Measurements from ENCODE around the gene KCTD4. TPM values are rescaled to one million over a fixed set of nuclear protein-coding genes. Genes with fewer than 3 reads are reported as not detected.

KCTD4 gene
- total and polyA plus RNA-seq, 4 donors: not detected

DNA sequence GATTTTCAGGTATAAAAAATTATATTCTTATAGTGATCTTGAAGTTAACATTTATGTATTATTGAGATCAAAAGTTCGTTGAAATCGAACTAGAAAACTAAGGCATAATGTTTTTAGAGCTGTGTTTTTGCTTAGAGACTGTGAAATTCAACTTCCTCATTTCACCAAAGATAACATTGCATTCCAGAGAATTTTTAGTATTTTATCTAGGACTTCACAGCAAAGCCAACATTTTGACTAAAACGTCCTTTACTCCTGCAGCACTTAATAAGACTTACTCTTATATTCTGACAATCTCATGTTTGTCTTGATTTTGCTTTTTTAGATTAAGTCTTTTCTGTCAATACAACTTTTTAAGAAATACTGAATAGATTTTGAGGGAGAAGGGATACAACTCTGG is 4.7 kb downstream of the KCTD4 start:
- no peak overlapping the region for H3K9ac ChIP-seq (ENCODE audit: insufficient read depth in 1 of 2, low read length in 2 of 2)
- H3K27ac ChIP-seq (ENCODE audit: low read depth in 1 of 2, low read length in 1 of 2): no peak overlapping the region
- H3K9me3 ChIP-seq (ENCODE audit: control insufficient read depth in 4 of 4, insufficient read depth in 3 of 4, low read length in 3 of 4): no peaks in the 10 kb centered on the region
- peaks cover 0 to 4% (median 0%) of the 10 kb centered on the region in 5 donors for H3K4me1 ChIP-seq (ENCODE audit: control insufficient read depth in 5 of 5, insufficient read depth in 5 of 5, low read length in 5 of 5)
- 21 to 37% methylated on average over 3 of the region's 3 CpGs for WGBS, 2 donors
- no peak for ATAC-seq (ENCODE audit: insufficient read depth, low FRiP score)
- TF ChIP-seq, protein P1, sequence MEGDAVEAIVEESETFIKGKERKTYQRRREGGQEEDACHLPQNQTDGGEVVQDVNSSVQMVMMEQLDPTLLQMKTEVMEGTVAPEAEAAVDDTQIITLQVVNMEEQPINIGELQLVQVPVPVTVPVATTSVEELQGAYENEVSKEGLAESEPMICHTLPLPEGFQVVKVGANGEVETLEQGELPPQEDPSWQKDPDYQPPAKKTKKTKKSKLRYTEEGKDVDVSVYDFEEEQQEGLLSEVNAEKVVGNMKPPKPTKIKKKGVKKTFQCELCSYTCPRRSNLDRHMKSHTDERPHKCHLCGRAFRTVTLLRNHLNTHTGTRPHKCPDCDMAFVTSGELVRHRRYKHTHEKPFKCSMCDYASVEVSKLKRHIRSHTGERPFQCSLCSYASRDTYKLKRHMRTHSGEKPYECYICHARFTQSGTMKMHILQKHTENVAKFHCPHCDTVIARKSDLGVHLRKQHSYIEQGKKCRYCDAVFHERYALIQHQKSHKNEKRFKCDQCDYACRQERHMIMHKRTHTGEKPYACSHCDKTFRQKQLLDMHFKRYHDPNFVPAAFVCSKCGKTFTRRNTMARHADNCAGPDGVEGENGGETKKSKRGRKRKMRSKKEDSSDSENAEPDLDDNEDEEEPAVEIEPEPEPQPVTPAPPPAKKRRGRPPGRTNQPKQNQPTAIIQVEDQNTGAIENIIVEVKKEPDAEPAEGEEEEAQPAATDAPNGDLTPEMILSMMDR (IDR thresholded peaks at IDR 0.05; ENCODE audit: control extremely low read depth, extremely low read depth): no peak
- DNase-seq: peak in 1 of 3 donors; percentile 10
- no peak overlapping the region for H3K4me3 ChIP-seq
- no peaks in the 10 kb centered on the region for H3K27me3 ChIP-seq (ENCODE audit: control insufficient read depth in 3 of 3, insufficient read depth in 3 of 3, low read length in 2 of 3)
- H3K36me3 ChIP-seq (ENCODE audit: control insufficient read depth in 4 of 4, insufficient read depth in 4 of 4, low read length in 4 of 4): no peaks in the 10 kb centered on the region

DNA sequence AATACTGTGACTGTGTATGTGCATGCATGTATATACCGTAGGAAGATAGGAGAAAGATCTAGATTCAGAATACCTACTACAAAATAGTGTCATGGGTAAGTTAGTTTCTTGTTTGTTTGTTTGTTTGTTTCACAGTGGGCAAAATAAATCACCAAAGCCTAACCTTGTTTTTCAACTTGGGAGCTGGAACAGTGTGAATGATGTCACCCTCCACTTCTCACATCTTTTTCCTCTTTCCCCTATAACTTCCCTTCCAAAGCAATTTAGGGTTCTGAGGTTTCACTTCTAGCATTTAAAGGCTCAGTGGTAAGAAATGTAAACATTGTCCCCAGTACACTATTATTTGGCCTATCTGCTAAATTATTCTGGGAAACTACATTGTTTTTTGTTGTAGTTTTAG is 5.4 kb downstream of the KCTD4 start:
- H3K36me3 ChIP-seq (ENCODE audit: control insufficient read depth in 4 of 4, insufficient read depth in 4 of 4, low read length in 4 of 4): no peaks in the 10 kb centered on the region
- TF ChIP-seq, protein P1 (IDR thresholded peaks at IDR 0.05; ENCODE audit: control extremely low read depth, extremely low read depth): no peak
- 91 to 96% methylated on average over 1 of the region's 1 CpG for WGBS, 2 donors
- H3K4me1 ChIP-seq (ENCODE audit: control insufficient read depth in 5 of 5, insufficient read depth in 5 of 5, low read length in 5 of 5): peaks cover 0 to 4% (median 0%) of the 10 kb centered on the region in 5 donors
- no peak for DNase-seq
- no peak overlapping the region for H3K4me3 ChIP-seq
- no peaks in the 10 kb centered on the region for H3K27me3 ChIP-seq (ENCODE audit: control insufficient read depth in 3 of 3, insufficient read depth in 3 of 3, low read length in 2 of 3)
- no peaks in the 10 kb centered on the region for H3K9me3 ChIP-seq (ENCODE audit: control insufficient read depth in 4 of 4, insufficient read depth in 3 of 4, low read length in 3 of 4)
- ATAC-seq (ENCODE audit: insufficient read depth, low FRiP score): no peak
- no peak overlapping the region for H3K9ac ChIP-seq (ENCODE audit: insufficient read depth in 1 of 2, low read length in 2 of 2)
- no peak overlapping the region for H3K27ac ChIP-seq (ENCODE audit: low read depth in 1 of 2, low read length in 1 of 2)

DNA sequence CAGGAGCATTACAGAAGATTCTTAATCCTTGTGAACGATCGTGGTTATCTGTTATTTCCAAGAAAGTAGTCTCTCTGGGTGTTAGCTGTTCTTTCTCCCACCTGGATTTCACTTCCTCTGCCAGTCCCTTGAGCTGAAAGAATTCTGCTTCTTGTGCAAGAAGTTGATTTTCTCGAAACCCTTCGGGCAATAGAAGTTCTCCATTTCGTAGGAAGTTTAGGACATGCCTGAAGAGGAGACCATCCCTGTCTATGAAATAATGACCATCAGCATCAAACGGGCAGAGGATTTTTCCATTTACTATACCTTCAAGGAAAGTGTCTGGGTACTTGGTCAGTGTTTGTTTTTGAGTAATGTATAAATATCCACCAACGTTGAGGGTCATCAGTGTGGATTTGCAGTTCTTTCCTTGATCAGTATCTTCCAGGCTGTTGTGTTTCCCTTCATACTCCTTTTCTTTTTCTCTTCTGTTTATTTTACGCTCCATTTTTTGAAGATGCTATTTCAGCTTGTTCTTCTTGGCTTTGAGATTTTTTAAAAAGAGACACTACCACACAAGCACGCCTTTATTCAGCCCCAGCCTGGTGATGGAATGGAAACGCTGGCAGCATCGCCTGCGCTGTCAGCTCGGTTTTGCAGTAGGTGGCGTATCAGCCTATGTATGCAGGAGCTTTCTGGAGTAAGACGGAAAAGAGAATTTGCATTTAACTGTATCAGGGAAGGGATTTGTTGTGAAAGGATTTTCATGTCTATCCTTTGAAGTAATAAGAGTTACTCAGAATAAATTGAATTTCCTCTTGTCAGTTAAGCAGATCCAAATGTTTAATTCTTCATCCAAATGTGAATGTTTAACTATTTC is 6.5 kb downstream of the KCTD4 start:
- peak; percentile 29 to 51 (median 50) for DNase-seq
- H3K9me3 ChIP-seq (ENCODE audit: control insufficient read depth in 4 of 4, insufficient read depth in 3 of 4, low read length in 3 of 4): no peaks in the 10 kb centered on the region
- TF ChIP-seq, protein P1 (IDR thresholded peaks at IDR 0.05; ENCODE audit: control extremely low read depth, extremely low read depth): no peak
- peaks cover 0 to 3% (median 0%) of the 10 kb centered on the region in 4 donors for H3K36me3 ChIP-seq (ENCODE audit: control insufficient read depth in 4 of 4, insufficient read depth in 4 of 4, low read length in 4 of 4)
- ATAC-seq (ENCODE audit: insufficient read depth, low FRiP score): no peak
- H3K27ac ChIP-seq (ENCODE audit: low read depth in 1 of 2, low read length in 1 of 2): no peak overlapping the region
- peaks cover 0 to 4% (median 0%) of the 10 kb centered on the region in 5 donors for H3K4me1 ChIP-seq (ENCODE audit: control insufficient read depth in 5 of 5, insufficient read depth in 5 of 5, low read length in 5 of 5)
- H3K9ac ChIP-seq (ENCODE audit: insufficient read depth in 1 of 2, low read length in 2 of 2): no peak overlapping the region
- H3K4me3 ChIP-seq: no peak overlapping the region
- H3K27me3 ChIP-seq (ENCODE audit: control insufficient read depth in 3 of 3, insufficient read depth in 3 of 3, low read length in 2 of 3): no peaks in the 10 kb centered on the region
- 69 to 78% methylated on average over 15 of the region's 15 CpGs for WGBS, 2 donors
